ENCODE results near the gene MID1.
"Not testable (repeated sequence)": the region's sequence is repeated elsewhere in the genome, so short reads cannot be mapped to it uniquely, and the experiment has no call there.

Gene MID1

DNA sequence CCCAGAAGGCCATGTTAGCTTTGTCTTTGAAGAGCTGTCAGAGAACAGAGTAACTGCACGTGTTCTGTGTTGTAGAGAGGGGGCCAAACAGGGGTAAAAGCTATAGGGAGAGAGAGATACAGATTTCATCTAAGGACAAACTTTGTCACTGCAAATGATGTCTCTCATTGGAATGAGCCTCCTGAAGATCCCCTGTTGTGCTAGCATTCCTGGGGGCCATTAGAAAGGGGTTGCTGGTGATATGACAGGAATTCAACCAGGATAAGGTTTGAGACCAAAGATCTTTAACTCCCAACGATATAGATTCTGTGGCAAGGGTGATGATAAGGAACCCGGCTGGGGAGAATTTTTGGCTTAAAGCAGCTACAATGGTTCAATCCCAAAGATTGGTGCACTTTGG, 16.8 kb downstream of the MID1 start:
- CTCF ChIA-PET, result no interaction called here
- Mint-ChIP-seq H3K36me3 (no peaks in the 10 kb centered on the region), H3K9me3 (no peaks in the 10 kb centered on the region), H3K4me1 (no peaks in the 10 kb centered on the region), H3K27me3 (no peaks in the 10 kb centered on the region), H3K27ac (no peak overlapping the region), H3K4me3 (no peak overlapping the region)
- no peak for DNase-seq

DNA sequence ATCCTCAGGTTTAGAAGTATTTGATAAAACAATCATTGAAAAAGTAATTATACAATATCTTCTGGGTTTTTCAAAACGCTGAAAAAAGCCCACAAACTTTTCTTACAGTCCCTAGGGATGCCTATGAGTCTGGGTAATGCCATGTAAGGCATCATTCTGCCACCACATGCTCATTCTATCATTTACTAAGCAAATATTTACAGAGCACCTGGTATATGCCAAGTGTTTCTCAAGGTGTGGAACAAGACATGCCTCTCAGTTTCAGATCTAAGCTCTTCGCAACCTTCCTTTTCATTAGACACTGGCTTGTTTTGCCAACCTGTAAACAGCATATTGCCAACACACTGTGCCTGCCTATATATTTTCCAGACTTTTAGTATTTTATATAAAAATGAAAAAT, 17.7 kb downstream of the MID1 start:
- Mint-ChIP-seq H3K36me3 (no peaks in the 10 kb centered on the region), H3K27me3 (no peaks in the 10 kb centered on the region), H3K4me1 (no peaks in the 10 kb centered on the region), H3K4me3 (no peak overlapping the region), H3K27ac (no peak overlapping the region), H3K9me3 (no peaks in the 10 kb centered on the region)
- no peak for DNase-seq
- CTCF ChIA-PET, result no interaction called here

DNA sequence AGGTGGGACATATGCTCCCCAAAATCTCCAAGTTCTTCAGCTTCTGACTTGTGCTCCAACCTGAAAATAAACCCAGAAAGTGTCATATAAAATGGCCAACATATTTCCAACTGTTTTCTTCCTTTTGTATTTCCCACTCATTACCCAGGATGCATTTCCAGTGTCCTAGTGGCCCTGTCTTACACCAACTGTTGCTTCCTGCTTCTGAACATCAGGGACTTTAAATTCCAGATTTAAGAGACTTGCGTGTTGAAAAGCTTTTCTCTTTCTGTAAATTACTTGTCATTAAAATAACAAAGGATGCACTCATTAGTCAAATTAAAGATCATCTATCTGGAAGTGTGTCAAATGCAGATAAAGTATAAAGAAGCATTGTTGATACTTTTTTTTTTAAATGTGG, 19.9 kb downstream of the MID1 start:
- H3K4me3 Mint-ChIP-seq, result no peak overlapping the region
- CTCF ChIA-PET, result no interaction called here
- H3K27me3 Mint-ChIP-seq, result no peaks in the 10 kb centered on the region
- DNase-seq, result no peak
- no peaks in the 10 kb centered on the region for H3K36me3 Mint-ChIP-seq
- no peaks in the 10 kb centered on the region for H3K9me3 Mint-ChIP-seq
- no peak overlapping the region for H3K27ac Mint-ChIP-seq
- H3K4me1 Mint-ChIP-seq, result no peaks in the 10 kb centered on the region

DNA sequence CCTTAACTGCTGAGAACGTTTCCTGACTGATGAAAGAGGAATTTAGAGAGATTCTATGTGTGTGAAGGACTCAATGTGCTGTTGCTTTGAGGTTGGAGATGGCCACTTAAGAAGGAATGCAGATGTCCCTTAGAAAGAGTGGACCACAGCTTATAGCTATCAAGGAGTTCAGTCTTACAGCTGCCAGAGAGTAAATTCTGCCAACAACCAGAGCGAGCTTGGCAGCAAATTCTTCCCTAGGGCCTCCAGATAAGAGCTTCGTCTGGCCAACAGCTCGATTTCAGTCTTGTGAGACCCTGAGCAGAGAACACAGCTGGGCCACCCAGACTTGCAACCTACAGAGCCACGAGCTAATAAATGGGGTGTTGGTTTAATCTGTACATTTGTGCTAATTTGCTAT, 21.8 kb downstream of the MID1 start:
- Mint-ChIP-seq H3K27ac (no peak overlapping the region), H3K4me3 (no peak overlapping the region), H3K9me3 (no peaks in the 10 kb centered on the region), H3K27me3 (no peaks in the 10 kb centered on the region), H3K4me1 (no peaks in the 10 kb centered on the region), H3K36me3 (no peaks in the 10 kb centered on the region)
- DNase-seq, result no peak
- CTCF ChIA-PET, result no interaction called here

DNA sequence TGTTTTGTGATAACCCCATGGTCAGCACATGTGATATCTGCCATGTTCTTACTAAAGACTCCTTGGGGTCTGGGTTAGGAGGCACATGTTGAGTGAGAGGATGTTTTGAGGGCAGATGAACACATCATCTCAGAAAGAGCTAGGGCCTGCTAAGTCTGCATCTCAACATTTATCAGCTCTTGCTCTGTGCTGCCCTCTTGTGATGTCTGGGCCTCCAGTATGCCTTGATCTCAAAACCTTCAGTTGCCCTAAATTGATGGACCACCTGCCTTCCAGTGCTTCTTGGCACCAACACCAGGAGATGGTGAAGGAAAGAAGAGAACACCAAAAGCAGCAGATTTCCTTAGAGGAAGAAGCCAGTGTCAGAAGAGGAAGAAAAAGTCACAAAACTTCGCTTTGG, 22.5 kb downstream of the MID1 start:
- no peak overlapping the region for H3K27ac Mint-ChIP-seq
- CTCF ChIA-PET, result no interaction called here
- no peaks in the 10 kb centered on the region for H3K9me3 Mint-ChIP-seq
- no peaks in the 10 kb centered on the region for H3K36me3 Mint-ChIP-seq
- H3K27me3 Mint-ChIP-seq, result no peaks in the 10 kb centered on the region
- no peaks in the 10 kb centered on the region for H3K4me1 Mint-ChIP-seq
- no peak for DNase-seq
- H3K4me3 Mint-ChIP-seq, result no peak overlapping the region

DNA sequence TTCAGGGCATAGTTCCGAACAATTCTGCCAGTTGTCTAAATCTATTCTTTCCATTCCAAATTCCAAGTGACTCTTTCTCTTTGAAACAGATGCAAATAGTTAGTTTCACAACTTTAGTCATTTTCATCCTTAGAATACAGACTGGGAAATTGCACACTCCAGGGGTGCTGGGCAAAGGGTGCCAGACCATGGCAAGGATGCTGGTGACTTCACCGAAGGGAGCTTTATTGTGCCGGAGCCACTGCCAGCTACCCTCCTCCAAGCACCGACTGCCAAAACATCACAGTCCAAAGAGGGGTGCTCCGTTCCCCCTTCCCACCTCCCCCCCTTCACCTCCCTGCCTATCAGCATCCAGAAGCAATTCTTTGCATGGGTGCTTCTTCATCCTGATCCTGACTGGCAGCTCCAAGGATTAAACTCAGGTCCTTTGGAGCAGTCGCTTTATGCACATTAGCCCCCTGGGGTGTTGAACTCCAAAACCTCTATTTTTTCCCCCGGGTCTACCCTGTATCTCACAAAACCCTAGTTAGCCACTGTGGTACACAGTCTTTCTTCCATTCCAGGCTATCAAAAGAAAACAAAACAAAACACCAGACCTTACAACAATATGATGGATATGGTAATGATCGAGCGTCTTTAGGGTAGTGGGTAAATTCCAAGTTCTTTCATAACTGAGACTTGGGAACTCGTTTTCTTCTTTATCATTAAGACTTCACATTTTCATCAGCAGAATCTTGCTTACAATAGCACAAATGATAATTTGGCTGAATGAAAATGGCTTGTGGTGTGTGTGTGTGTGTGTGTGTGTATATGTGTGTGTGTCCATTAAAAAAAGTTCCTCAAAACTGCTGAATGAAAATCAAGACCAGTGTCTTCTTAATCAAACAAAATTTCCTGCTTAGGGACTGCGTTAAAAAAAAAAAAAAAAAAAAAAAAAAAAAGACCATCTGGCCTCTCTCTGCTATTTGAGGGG, 28.7 kb downstream of the MID1 start:
- H3K4me3 Mint-ChIP-seq, result no peak overlapping the region
- H3K9me3 Mint-ChIP-seq, result no peaks in the 10 kb centered on the region
- no peak for DNase-seq
- no peaks in the 10 kb centered on the region for H3K27me3 Mint-ChIP-seq
- H3K36me3 Mint-ChIP-seq, result no peaks in the 10 kb centered on the region
- CTCF ChIA-PET, result no interaction called here
- no peaks in the 10 kb centered on the region for H3K4me1 Mint-ChIP-seq
- no peak overlapping the region for H3K27ac Mint-ChIP-seq

DNA sequence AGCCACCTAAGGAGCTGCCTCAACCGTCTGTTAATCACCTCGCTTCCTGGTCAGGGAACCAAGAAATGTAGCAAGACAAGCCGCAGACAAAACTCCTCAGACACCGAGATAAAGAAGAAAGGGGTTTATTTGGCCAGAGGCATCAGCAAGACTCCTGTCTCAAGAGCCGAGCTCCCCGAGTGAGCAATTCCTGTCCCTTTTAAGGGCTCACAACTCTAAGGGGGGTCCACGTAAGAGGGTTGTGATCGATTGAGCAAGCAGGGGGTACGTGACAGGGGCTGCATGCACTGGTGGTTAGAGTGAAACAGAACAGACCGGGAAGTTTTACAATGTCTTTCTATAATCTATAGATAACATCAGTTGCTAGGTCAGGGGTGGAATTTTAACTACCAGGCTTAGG, 30.6 kb downstream of the MID1 start:
- H3K27ac Mint-ChIP-seq, H3K27me3 Mint-ChIP-seq, H3K36me3 Mint-ChIP-seq, H3K4me1 Mint-ChIP-seq, DNase-seq, H3K9me3 Mint-ChIP-seq, CTCF ChIA-PET, H3K4me3 Mint-ChIP-seq: not testable (repeated sequence)

DNA sequence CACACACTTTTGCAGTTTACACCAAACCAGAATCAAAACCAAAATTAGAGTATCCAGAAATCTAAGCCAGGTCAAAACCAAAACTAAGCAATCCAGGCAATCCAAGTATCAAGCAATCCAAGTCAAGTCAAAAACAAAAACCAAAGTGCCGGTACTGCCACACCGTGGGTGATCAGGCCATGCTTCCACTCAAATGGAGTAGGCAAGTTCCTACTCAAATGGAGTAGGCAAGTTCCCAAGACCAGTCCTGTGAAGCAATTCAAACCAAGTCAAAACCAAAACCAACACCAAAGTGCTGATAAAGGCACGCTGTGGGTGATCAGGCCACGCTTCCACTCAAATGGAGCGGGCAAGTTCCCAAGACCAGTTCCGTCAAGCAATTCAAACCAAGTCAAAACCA, 31.3 kb downstream of the MID1 start:
- CTCF ChIA-PET, result no interaction called here
- H3K4me1 Mint-ChIP-seq, result no peaks in the 10 kb centered on the region
- DNase-seq, result no peak
- no peaks in the 10 kb centered on the region for H3K27me3 Mint-ChIP-seq
- no peak overlapping the region for H3K4me3 Mint-ChIP-seq
- peaks cover 11% of the 10 kb centered on the region for H3K9me3 Mint-ChIP-seq
- H3K27ac Mint-ChIP-seq, result no peak overlapping the region
- no peaks in the 10 kb centered on the region for H3K36me3 Mint-ChIP-seq

DNA sequence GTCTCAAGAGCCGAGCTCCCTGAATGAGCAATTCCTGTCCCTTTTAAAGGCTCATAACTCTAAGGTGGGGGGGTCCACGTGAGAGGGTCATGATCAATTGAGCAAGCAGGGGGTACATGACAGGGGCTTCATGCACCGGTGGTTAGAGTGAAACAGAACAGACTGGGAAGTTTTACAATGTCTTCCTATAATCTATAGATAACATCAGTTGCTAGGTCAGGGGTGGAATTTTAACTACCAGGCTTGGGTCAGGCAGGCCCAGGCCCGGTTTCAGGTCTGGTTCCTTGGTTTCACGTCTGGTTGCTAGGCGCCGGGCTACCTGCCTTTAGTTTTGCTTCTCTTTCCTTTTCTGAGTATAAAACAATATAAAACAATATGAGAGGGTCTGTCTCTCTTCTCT, 35.5 kb downstream of the MID1 start:
- H3K9me3 Mint-ChIP-seq, result peaks cover 11% of the 10 kb centered on the region
- H3K27me3 Mint-ChIP-seq, CTCF ChIA-PET, H3K4me1 Mint-ChIP-seq, H3K4me3 Mint-ChIP-seq, H3K27ac Mint-ChIP-seq, H3K36me3 Mint-ChIP-seq, DNase-seq: not testable (repeated sequence)

DNA sequence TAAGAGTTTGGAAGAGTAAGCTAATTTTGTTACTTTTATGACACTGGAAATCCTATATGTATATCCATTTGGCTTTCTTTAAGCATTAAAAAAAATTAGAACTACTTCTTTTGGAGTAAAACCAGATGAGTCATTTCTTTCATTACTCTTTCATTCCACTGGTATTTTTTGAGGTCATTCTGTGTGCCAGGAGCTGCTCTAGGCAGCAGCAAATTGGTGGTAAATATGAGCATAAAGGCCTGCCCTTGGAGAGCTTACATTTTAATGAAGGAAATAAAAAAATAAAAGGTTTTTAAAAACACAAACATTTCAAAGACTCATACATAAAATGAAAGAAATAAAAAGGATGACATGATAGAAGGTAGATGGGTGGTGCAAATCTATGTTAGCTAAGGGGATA, 37.4 kb downstream of the MID1 start:
- no peak for DNase-seq
- H3K36me3 Mint-ChIP-seq, result no peaks in the 10 kb centered on the region
- H3K4me3 Mint-ChIP-seq, result no peak overlapping the region
- no peaks in the 10 kb centered on the region for H3K27me3 Mint-ChIP-seq
- no peaks in the 10 kb centered on the region for H3K4me1 Mint-ChIP-seq
- CTCF ChIA-PET, result no interaction called here
- peaks cover 11% of the 10 kb centered on the region for H3K9me3 Mint-ChIP-seq
- no peak overlapping the region for H3K27ac Mint-ChIP-seq

DNA sequence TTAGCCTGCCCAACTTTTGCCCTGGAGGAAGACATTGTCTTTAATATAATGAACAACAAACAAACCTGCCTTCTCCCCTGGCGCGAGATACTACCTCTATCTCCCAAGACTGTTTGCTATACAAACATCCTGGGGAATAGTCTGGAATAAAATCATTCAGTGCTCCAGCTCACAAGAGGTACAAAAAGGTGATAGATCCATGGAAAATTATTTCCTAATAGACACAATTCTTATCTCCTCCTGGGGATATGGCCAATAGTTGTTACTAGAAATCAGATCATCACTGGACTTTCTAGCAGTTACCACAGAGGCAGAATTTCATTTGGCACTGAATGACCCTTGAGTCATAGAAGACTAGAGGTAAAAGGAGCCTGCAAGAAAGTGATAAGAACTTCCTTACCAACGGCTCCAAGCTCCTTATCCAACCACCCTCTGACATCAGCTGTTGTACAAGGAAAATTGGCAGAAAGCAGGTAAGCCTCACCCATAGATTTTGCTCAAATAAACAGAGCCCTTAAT, 38.1 kb downstream of the MID1 start:
- Mint-ChIP-seq H3K4me1 (no peaks in the 10 kb centered on the region), H3K27ac (no peak overlapping the region), H3K9me3 (peaks cover 11% of the 10 kb centered on the region), H3K4me3 (no peak overlapping the region), H3K27me3 (no peaks in the 10 kb centered on the region), H3K36me3 (no peaks in the 10 kb centered on the region)
- DNase-seq, result no peak
- CTCF ChIA-PET, result no interaction called here

DNA sequence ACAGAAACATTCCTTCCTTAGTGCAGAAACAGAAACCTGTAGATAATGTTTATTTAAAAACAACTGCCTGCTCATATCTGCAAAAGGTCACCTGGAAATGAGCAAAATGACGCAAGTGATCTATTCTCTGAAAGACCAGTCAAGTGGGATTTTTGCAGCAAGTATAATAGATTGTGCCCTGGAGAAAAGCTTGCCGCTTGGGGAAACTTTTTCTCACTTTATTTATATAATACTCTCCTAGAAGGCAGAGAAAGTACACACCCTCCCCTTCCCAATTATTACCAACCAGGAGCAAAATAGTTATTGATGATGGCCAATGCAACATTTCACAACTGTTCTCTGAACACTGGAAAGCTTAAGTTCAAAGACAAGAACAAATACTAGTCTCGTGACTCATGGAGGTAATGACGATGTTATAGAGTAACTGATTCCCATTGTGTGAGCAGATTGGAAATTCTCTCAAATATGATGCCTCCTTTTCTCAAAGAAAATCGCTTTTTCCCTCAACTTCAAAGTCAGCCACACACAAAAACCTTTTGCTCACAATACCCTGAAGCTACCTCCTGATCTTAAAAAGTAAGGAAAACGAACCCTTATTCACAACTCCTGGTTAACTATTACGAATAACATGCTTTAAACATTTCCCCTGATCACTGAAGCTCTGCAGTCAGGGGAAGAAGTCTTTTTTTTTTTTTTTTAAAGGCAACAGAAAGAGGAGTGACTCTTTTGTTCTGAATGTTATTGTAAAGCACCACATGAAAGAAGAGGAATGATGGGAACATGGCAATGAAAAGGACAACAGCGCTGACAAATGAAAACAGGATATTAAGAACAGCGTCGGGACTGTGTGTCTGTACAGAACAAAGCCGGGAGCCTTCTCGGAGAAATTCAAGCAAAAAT, 41.0 kb downstream of the MID1 start:
- Mint-ChIP-seq H3K36me3 (no peaks in the 10 kb centered on the region), H3K27me3 (no peaks in the 10 kb centered on the region), H3K4me1 (no peaks in the 10 kb centered on the region), H3K27ac (no peak overlapping the region), H3K9me3 (peaks cover 3% of the 10 kb centered on the region), H3K4me3 (no peak overlapping the region)
- no peak for DNase-seq
- CTCF ChIA-PET, result no interaction called here

DNA sequence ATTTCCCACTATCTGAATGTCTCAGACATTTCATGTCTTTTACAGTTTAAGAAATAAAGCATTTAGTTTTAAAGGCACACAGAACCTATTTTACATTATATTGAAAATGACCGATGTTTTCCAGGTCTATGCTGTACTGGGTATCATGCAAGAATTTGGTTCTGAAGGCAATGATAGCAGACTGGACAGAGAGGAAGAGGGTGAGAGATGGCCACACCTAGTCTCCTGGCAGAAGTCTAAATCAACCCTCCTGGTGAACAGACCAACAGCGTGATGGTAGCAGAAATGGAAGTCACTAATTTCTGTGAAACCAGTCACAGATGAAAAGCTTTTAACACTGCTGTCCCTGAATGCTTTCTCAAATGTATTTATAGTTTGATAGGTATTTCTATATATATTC, 41.9 kb downstream of the MID1 start:
- CTCF ChIA-PET, result no interaction called here
- Mint-ChIP-seq H3K36me3 (no peaks in the 10 kb centered on the region), H3K27ac (no peak overlapping the region), H3K4me3 (no peak overlapping the region), H3K9me3 (no peaks in the 10 kb centered on the region), H3K4me1 (no peaks in the 10 kb centered on the region), H3K27me3 (no peaks in the 10 kb centered on the region)
- DNase-seq, result no peak

DNA sequence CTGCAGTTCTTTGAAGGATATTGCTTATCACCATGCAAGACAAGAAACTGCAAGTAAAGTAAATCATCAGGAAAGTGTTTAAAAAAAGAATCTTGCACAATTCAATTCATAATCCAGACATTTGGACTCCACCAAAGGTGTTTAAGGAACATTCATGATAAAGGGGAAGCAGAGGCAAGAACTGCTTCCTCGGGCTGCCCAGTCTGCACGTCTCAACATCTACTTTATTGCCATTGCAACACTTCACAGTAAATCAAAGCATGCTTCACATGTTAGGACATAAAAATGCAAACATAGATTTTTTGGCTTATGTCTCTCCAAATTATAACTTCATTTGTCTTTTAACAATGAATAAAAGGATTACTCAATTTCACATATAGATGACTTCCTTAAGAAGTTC, 42.5 kb downstream of the MID1 start:
- CTCF ChIA-PET, result no interaction called here
- H3K4me3 Mint-ChIP-seq, result no peak overlapping the region

More for the DNA sequence above, 42.5 kb downstream of the MID1 start:
- DNase-seq, result no peak
- Mint-ChIP-seq H3K4me1 (no peaks in the 10 kb centered on the region), H3K27me3 (no peaks in the 10 kb centered on the region), H3K9me3 (no peaks in the 10 kb centered on the region), H3K36me3 (no peaks in the 10 kb centered on the region), H3K27ac (no peak overlapping the region)

Data from activated naive CD4-positive, alpha-beta T cell treated with anti-CD3 and anti-CD28 coated beads, Interleukin-2, amount 10 ng/mL, durations not matched to agents 7 days and 5 days (primary cell).